Activated T-helper 2 cell treated with anti-CD3 and anti-CD28 coated beads, Interferon-gamma antibody, Interleukin-2, Interleukin-4, amounts not matched to agents 10 μg/mL and 5 μg/mL and 100 μg/mL, durations not matched to agents 14 hours and 24 hours and 36 hours (primary cell): Measurements from ENCODE around the gene IFNK. TPM values are rescaled to one million over a fixed set of nuclear protein-coding genes. Genes with fewer than 3 reads are reported as not detected.

ENCODE experiments used
- DNase-seq: peaks from one replicate; pipeline ENCODE4 v3.0.0; 2021; ENCODE audit warnings: low spot score
- H3K27ac Mint-ChIP-seq: one replicate; pipeline ENCODE4 v1.8.0; 2021; ENCODE audit warnings: mixed read lengths
- H3K27me3 Mint-ChIP-seq: one replicate; pipeline ENCODE4 v1.8.0; 2021; ENCODE audit warnings: low read depth, mixed read lengths
- H3K36me3 Mint-ChIP-seq: one replicate; pipeline ENCODE4 v1.8.0; 2021; ENCODE audit warnings: low read depth, mixed read lengths
- H3K4me1 Mint-ChIP-seq: one replicate; pipeline ENCODE4 v1.8.0; 2021; ENCODE audit warnings: low read depth, mixed read lengths
- H3K4me3 Mint-ChIP-seq: one replicate; pipeline ENCODE4 v1.8.0; 2021; ENCODE audit warnings: low read depth, mild to moderate bottlenecking, moderate library complexity, mixed read lengths
- H3K9me3 Mint-ChIP-seq: one replicate; pipeline ENCODE4 v1.8.0; 2021; ENCODE audit warnings: mixed read lengths
- intact Hi-C: fragments of 100-400 bp; cut with micrococcal nuclease; formaldehyde crosslinking; loops from one replicate; pipeline ENCODE4 v1.15.1; 2023
- total RNA-seq: library from RNA; stranded (reverse); gene quantifications from 2 replicates; pipeline ENCODE4 v1.2.3, GENCODE V29; 2022

The IFNK gene
- total RNA-seq, 1 donor from 2014 or later = not detected

DNA sequence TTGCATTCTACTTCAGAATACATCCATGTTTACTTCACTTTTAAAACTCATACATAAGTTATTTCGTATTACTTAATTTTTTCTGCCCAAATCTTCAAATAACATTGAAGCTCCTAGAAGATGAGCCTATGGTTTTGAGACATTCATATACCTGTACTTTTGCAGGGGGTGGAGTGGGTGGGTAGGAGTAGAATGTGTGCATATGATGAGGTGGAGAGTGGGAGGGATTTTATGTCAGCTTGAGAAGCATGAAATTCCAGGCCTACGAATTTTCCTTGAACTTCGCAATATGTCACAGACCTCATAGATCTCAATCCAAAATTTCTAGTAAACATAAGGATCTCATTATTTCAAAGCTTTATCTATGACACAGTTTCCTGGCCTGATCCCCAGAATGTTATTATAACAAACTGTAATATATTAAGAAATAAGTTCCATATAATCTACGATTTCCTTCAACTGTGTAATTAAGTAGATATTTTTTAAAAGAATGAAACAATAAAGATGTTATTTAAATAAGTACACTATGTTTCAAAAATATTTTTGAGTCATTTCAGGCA, 25.2 kb downstream of the IFNK start:
- H3K4me1 Mint-ChIP-seq = no peaks in the 10 kb centered on the region
- no peak for DNase-seq
- no peak overlapping the region for H3K4me3 Mint-ChIP-seq
- no peak overlapping the region for H3K27ac Mint-ChIP-seq
- intact Hi-C loops = no loop called here
- no peaks in the 10 kb centered on the region for H3K9me3 Mint-ChIP-seq
- no peaks in the 10 kb centered on the region for H3K27me3 Mint-ChIP-seq
- H3K36me3 Mint-ChIP-seq = peaks cover 26% of the 10 kb centered on the region

DNA sequence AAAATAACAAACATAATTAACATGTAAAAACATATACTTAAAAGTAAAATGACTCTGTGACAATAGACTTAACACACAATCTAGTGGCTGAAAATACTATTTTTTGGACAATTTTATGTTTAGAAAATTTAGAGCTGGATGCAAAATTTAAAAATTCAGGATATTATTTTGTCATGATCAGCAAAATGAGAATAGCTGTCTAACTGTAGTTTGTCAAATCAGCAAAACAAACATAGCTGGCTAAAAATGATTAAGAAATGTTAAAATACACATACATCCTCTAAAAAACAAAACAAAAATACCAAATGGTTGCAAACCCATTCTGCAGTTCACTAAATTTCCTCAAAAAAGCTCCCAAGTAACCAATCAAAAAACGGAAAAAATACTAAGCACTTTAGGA, 30.6 kb downstream of the IFNK start:
- H3K36me3 Mint-ChIP-seq = peaks cover 18% of the 10 kb centered on the region
- no peak for DNase-seq
- no peak overlapping the region for H3K4me3 Mint-ChIP-seq
- intact Hi-C loops = no loop called here
- H3K27ac Mint-ChIP-seq = no peak overlapping the region
- H3K4me1 Mint-ChIP-seq = no peaks in the 10 kb centered on the region
- no peaks in the 10 kb centered on the region for H3K9me3 Mint-ChIP-seq
- H3K27me3 Mint-ChIP-seq = no peaks in the 10 kb centered on the region

DNA sequence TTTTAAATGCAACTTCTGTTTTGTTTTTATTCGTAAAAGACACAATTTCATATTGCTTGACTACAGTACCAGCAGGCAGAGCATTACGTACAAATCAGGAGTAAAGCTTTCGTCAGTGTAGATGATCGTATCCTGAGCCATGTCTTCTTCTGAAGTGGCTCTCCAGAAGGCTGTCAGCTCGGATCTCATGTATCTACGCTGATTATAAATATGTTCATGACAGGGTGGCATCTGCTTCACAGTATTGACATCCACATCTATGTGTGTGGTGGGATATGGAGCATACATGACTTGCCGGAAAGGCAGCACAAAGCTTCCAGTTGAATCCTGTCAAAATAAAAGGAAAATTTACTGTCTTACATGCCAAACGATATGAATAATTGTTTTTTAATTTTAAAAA, 32.4 kb downstream of the IFNK start:
- intact Hi-C loops = no loop called here
- Mint-ChIP-seq H3K27ac (no peak overlapping the region), H3K36me3 (peaks cover 20% of the 10 kb centered on the region), H3K4me3 (no peak overlapping the region), H3K27me3 (no peaks in the 10 kb centered on the region), H3K9me3 (no peaks in the 10 kb centered on the region), H3K4me1 (no peaks in the 10 kb centered on the region)
- no peak for DNase-seq

DNA sequence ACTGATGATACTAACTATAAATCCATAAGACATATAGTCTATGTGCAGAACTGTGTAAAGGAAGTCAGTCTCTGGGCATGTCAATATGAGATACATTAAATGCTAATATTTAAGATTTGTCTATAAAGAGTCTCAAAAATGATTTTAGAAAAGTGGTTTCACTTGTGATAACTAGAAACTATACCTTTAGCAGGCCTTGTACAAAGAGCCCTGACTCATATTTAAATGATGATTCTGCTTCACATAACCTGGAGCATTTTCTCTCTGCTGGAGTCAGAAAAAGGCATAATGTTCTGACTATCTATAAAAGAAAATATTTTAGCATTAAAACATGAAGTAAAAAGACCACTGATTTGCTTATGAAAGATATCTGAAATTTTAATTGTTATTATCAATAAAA, 34.2 kb downstream of the IFNK start:
- H3K4me3 Mint-ChIP-seq = no peak overlapping the region
- no peaks in the 10 kb centered on the region for H3K9me3 Mint-ChIP-seq
- no peaks in the 10 kb centered on the region for H3K27me3 Mint-ChIP-seq
- no peak for DNase-seq
- no peak overlapping the region for H3K27ac Mint-ChIP-seq
- H3K36me3 Mint-ChIP-seq = peaks cover 16% of the 10 kb centered on the region
- intact Hi-C loops = no loop called here
- H3K4me1 Mint-ChIP-seq = peaks cover 3% of the 10 kb centered on the region

DNA sequence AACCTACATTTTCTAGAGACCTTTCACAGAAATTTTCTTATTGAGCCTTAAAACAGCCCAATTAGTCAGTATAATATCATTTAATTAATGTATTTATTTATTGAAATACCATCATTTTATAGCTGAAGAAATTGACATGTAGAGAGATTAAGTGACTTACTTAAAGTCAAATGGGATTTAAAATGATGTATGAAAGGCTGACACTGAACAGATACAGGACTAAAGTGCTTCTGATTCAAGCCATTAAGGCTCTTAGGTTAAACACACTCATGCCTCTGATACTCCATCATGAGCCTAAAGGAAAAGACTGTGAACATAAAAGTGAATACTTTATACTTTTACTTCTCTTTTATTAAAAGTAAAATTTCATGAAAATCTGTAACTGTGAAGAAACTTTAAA, 36.4 kb downstream of the IFNK start:
- no peak overlapping the region for H3K27ac Mint-ChIP-seq
- H3K4me1 Mint-ChIP-seq = peaks cover 13% of the 10 kb centered on the region
- H3K36me3 Mint-ChIP-seq = peaks cover 19% of the 10 kb centered on the region
- no peak overlapping the region for H3K4me3 Mint-ChIP-seq
- no peaks in the 10 kb centered on the region for H3K27me3 Mint-ChIP-seq
- DNase-seq = no peak
- no peaks in the 10 kb centered on the region for H3K9me3 Mint-ChIP-seq
- intact Hi-C loops = no loop called here

DNA sequence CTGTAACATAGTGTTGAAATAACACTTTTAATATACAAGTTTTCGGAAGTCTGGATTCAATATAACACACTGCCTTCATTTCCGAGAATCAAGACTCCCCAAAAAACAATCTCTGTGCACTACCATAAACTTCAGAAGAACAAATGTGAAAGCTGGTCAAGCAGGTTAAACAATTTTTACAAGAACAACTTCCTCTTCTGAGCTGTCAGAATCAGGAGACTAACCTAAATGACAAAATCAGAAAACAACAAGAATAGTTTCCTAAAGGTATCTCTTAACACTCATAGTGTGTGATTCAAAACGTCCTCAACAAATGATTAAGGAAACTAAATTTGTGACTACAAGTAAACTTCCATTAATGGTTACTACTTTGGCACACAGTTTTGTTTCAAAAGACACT, 37.6 kb downstream of the IFNK start:
- peak overlapping the region; percentile 69 for H3K27ac Mint-ChIP-seq
- H3K4me3 Mint-ChIP-seq = no peak overlapping the region
- no peaks in the 10 kb centered on the region for H3K27me3 Mint-ChIP-seq
- intact Hi-C loops = no loop called here
- peaks cover 17% of the 10 kb centered on the region for H3K4me1 Mint-ChIP-seq
- no peak for DNase-seq
- no peaks in the 10 kb centered on the region for H3K9me3 Mint-ChIP-seq
- H3K36me3 Mint-ChIP-seq = peaks cover 24% of the 10 kb centered on the region

DNA sequence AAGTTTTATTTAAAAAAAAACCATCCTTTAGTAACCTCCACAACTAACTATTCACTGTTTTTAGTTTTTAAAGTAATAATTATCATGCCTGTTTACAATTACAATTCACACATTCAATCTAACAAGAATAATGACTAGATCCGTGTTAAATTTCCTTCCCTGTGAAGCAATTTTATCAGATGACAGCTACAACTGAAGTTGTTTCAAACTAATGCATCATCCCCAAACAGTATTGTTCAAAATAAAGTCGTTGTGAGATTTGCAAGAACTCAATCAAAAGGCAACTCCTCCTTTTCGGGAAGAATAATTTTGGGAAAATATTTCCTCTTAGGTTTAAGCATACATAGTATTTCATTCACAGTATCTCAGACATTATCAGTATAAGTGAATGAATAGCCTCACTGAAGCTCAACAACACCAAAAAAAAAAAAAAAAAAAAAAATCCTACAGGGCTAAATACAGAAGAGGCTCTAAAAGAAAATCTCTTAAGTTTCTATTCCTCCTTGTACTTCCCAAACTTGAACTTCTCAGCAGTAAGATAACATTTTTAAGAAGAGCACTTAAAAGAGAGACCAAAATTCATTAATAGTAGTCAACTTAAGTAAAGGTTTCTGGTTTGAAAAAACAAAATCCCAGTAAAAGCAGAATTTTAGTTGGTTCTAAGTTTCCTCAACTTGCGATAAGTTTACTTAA, 39.8 kb downstream of the IFNK start:
- H3K27me3 Mint-ChIP-seq = no peaks in the 10 kb centered on the region
- H3K9me3 Mint-ChIP-seq = no peaks in the 10 kb centered on the region
- intact Hi-C loops = no loop called here
- no peak overlapping the region for H3K27ac Mint-ChIP-seq
- H3K4me1 Mint-ChIP-seq = peaks cover 22% of the 10 kb centered on the region
- DNase-seq = no peak
- peaks cover 25% of the 10 kb centered on the region for H3K36me3 Mint-ChIP-seq
- H3K4me3 Mint-ChIP-seq = no peak overlapping the region

DNA sequence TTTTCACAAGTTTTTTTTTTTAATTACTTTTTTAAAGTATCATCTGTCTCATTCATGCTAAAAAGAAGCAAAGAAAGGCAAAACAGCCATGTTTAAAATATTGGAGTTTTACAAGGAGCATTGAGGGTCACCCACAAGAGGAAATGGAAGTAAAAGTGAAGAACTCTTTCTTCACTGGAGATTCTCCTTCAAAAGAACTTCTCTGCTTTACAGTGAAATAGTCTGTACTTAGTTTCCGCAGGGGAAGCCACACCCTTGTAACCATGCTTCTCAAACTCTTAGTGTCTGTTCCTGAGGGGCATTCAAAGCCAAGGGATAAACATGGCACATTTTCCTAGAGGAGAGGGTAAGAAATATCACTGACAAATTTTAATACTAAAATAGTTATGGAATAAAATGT, 40.6 kb downstream of the IFNK start:
- Mint-ChIP-seq H3K27ac (no peak overlapping the region), H3K27me3 (no peaks in the 10 kb centered on the region), H3K36me3 (peaks cover 25% of the 10 kb centered on the region), H3K4me1 (peaks cover 22% of the 10 kb centered on the region), H3K4me3 (no peak overlapping the region), H3K9me3 (no peaks in the 10 kb centered on the region)
- intact Hi-C loops = no loop called here
- DNase-seq = no peak

DNA sequence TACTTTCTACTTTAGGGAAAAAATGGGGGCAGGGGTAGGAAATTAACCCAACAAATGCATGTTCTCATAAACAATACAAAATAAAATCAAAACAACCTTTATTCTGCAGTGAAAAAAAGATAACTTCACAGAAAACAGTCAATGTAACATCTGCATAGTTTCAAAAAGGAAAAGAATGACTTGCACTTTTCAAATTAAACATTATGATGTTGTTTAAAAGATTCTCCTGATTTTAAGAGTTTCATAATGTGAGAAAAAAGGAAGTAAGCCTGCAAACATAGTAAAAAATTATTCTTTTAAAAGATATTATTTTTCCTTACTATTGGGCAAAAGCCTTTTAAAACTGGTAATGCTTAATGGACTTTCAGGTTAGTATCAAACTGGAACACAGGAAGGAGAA, 41.6 kb downstream of the IFNK start:
- intact Hi-C loops = no loop called here
- Mint-ChIP-seq H3K4me1 (peaks cover 22% of the 10 kb centered on the region), H3K9me3 (no peaks in the 10 kb centered on the region), H3K36me3 (peaks cover 25% of the 10 kb centered on the region), H3K4me3 (no peak overlapping the region), H3K27me3 (no peaks in the 10 kb centered on the region), H3K27ac (peak overlapping the region; percentile 17)
- no peak for DNase-seq

DNA sequence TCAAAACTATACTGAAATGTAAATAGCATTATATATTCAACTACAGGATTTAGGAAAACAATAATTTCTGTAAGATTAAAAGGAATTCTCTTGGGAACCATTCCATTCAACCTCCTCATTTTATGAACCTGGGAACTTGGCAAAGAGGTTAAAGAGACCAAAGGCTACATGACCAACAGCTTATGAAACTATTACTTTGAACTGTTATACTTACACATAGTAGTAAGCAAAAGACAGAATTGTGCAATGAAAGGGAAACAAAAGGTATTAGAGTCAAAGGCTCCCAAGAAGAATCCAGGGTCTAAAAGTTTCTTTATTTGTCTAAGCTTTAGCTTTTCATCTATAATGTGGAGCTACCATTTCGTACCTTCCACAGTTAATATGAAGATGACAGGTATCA, 42.0 kb downstream of the IFNK start:
- intact Hi-C loops = no loop called here
- H3K9me3 Mint-ChIP-seq = no peaks in the 10 kb centered on the region
- H3K36me3 Mint-ChIP-seq = peaks cover 25% of the 10 kb centered on the region
- peaks cover 26% of the 10 kb centered on the region for H3K4me1 Mint-ChIP-seq
- no peak for DNase-seq
- H3K4me3 Mint-ChIP-seq = no peak overlapping the region
- no peaks in the 10 kb centered on the region for H3K27me3 Mint-ChIP-seq
- H3K27ac Mint-ChIP-seq = no peak overlapping the region

DNA sequence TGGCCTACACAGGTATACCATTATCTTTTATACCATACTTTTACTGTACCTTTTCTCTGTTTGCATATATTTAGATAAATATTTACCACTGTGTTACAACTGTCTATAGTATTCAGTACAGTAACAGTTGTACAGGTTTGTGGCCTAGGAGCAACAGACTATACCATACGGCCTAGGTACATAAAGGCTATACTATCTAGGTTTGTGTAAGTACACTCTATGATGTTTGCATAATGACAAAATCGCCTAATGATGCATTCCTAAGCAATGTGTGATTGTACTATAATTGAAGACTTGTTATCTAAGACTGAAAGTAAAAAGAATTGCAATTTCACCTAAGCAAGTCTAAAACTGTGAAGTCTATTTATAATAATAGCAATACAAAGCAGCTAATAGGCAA, 45.3 kb downstream of the IFNK start:
- Mint-ChIP-seq H3K27ac (no peak overlapping the region), H3K9me3 (no peaks in the 10 kb centered on the region), H3K4me1 (peaks cover 37% of the 10 kb centered on the region), H3K4me3 (no peak overlapping the region), H3K27me3 (no peaks in the 10 kb centered on the region), H3K36me3 (peaks cover 13% of the 10 kb centered on the region)
- intact Hi-C loops = no loop called here
- DNase-seq = no peak

DNA sequence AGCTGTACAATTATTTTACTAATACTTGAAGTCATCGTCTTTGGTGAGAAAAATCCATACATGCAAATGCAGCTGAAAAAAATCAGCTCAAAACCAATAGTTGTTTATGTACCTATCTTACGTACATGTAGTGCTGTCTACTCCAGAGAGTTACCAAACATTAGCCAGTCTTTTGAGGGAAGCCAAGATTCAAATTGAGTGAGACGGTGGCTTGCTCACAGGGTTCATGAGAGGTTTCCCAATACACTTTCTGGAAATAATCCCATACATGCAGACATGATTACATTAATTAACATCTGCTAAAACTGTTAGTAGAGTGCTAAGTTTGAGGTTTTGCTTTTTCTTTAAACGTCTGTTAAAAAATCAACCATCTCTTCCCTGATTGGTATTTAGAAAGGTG, 46.9 kb downstream of the IFNK start:
- H3K36me3 Mint-ChIP-seq = peaks cover 5% of the 10 kb centered on the region
- no peaks in the 10 kb centered on the region for H3K27me3 Mint-ChIP-seq
- no peak for DNase-seq
- no peak overlapping the region for H3K27ac Mint-ChIP-seq
- H3K4me1 Mint-ChIP-seq = peaks cover 37% of the 10 kb centered on the region
- H3K9me3 Mint-ChIP-seq = no peaks in the 10 kb centered on the region
- intact Hi-C loops = no loop called here
- H3K4me3 Mint-ChIP-seq = no peak overlapping the region

DNA sequence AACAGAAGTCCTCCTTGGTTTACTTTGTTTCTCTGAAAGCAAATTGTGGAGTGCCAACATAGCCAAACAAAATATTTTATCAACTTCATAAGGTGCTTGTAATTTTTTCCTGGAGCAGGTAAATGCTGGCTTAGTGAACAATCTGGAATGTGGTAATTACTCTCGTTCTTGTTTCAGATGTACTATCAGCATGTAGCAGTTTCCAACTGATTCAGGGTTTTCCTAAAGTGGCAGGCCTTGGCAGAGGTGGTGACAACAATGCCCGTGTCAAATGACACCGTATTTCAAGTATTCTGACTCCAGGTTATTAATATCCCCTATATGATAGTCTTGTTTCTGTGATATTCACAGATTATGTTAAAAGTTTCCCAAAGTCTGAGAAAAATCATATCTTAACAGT, 48.0 kb downstream of the IFNK start:
- Mint-ChIP-seq H3K9me3 (no peaks in the 10 kb centered on the region), H3K36me3 (no peaks in the 10 kb centered on the region), H3K4me3 (peak overlapping the region; percentile 86), H3K4me1 (peaks cover 34% of the 10 kb centered on the region), H3K27ac (peak overlapping the region; percentile 98), H3K27me3 (no peaks in the 10 kb centered on the region)
- intact Hi-C loops = loop anchor here (1.0 to 2.0 kb wide), 5 partner anchors 73 to 625 kb away; partner anchors contain the start of gene PLAA
- DNase-seq = no peak
